HG03196 (cell line): ENCODE data around the gene THBS3.
"Not testable (repeated sequence)": the region's sequence is repeated elsewhere in the genome, so short reads cannot be mapped to it uniquely, and the experiment has no call there.

Experiments
- ATAC-seq: cut with Tn5 transposase; IDR thresholded peaks from one replicate; pipeline ENCODE4 v1.9.1; 2021; ENCODE audit not compliant: unreplicated experiment

The THBS3 gene

GRCh38 chr1:155235375-155235774 lies 27.7 kb upstream of the THBS3 start:
- ATAC-seq: not testable (repeated sequence)

GRCh38 chr1:155233502-155233901 lies 25.8 kb upstream of the THBS3 start:
- not testable (repeated sequence) for ATAC-seq

GRCh38 chr1:155232001-155232978 lies 24.6 kb upstream of the THBS3 start:
- not testable (repeated sequence) for ATAC-seq

- not testable (repeated sequence) for ATAC-seq
Measured at GRCh38 chr1:155231302-155231701, 23.6 kb upstream of the THBS3 start.

GRCh38 chr1:155228096-155228427 lies 20.4 kb upstream of the THBS3 start:
- no peak for ATAC-seq

- ATAC-seq: peak; percentile 88
Measured at GRCh38 chr1:155227261-155228095, 19.8 kb upstream of the THBS3 start.

- ATAC-seq: peak; percentile 15
Measured at GRCh38 chr1:155226910-155227260, 19.2 kb upstream of the THBS3 start.

- ATAC-seq: peak; percentile 34
Measured at GRCh38 chr1:155226188-155226909, 18.7 kb upstream of the THBS3 start.

- ATAC-seq: not testable (repeated sequence)
Measured at GRCh38 chr1:155225404-155225759, 17.7 kb upstream of the THBS3 start.

- no peak for ATAC-seq
Measured at GRCh38 chr1:155223047-155223446, 15.3 kb upstream of the THBS3 start.

- not testable (repeated sequence) for ATAC-seq
Measured at GRCh38 chr1:155220211-155220965, 12.7 kb upstream of the THBS3 start.

GRCh38 chr1:155219592-155220031 lies 11.9 kb upstream of the THBS3 start:
- ATAC-seq: no peak

GRCh38 chr1:155218854-155219591 lies 11.3 kb upstream of the THBS3 start:
- ATAC-seq: no peak

GRCh38 chr1:155214702-155215101 lies 7.0 kb upstream of the THBS3 start:
- not testable (repeated sequence) for ATAC-seq

- ATAC-seq: not testable (repeated sequence)
Measured at GRCh38 chr1:155212051-155212440, 4.3 kb upstream of the THBS3 start.

GRCh38 chr1:155211381-155212050 lies 3.8 kb upstream of the THBS3 start:
- not testable (repeated sequence) for ATAC-seq

GRCh38 chr1:155210314-155211104 lies 2.8 kb upstream of the THBS3 start:
- no peak for ATAC-seq

- ATAC-seq: no peak
Measured at GRCh38 chr1:155209312-155209721, 1.6 kb upstream of the THBS3 start.
